Measurements from ENCODE around the gene STRA8.

Gene STRA8

GRCh38 chr7:135233570-135233969 lies at the start of gene STRA8:
TSS of gene STRA8 (plus strand) at chr7:135233838. CDS start at chr7:135240525, 6,687 bp downstream.
- no peak for DNase-seq (ENCODE audit: low spot score)

GRCh38 chr7:135184254-135184841 lies 49.3 kb upstream of the STRA8 start:
- DNase-seq (ENCODE audit: low spot score) = no peak

DNA sequence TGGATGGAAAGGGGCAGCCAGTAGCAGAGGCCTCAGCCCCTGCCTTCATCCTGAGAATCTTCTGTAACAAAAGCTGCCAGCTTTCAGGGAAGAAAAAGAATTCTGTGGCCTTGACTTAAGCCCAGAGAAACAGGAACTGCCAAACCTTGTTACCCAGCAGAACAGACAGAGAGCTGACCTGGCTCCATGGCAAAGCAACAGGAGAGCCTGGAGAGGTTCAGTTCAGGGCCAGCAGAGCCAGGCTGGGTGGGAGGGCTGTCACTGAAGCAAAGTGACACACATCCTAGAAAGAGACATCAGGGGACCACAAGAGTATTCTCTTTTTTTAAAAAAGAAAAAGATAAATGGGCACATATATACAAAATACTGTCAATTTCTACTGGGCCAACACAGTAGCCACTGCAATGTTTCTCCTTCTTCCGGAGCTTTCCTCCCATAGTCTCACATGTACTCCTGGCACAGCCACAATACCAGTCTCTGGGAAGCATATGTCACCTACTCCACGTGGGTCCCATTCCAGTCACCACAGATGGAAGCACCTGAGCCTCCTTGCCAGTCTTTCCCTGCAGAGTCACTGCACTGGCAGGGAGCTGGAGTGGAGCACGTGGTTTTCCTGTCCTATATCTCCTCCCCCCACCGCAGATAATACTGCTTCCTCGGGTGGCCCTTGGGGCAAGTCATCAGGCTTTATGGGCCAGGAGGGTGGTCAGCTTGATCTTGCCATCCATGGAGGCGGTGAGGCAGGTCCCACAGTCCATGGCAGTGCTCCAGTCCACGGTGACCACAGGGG lies 48.0 kb upstream of the STRA8 start:
- no peak for DNase-seq (ENCODE audit: low spot score)

- no peak for DNase-seq (ENCODE audit: low spot score)
These were observed 47.4 kb upstream of the STRA8 start for GRCh38 chr7:135186261-135186540.

- no peak for DNase-seq (ENCODE audit: low spot score)
These were observed 46.8 kb upstream of the STRA8 start for GRCh38 chr7:135186841-135187253.

DNA sequence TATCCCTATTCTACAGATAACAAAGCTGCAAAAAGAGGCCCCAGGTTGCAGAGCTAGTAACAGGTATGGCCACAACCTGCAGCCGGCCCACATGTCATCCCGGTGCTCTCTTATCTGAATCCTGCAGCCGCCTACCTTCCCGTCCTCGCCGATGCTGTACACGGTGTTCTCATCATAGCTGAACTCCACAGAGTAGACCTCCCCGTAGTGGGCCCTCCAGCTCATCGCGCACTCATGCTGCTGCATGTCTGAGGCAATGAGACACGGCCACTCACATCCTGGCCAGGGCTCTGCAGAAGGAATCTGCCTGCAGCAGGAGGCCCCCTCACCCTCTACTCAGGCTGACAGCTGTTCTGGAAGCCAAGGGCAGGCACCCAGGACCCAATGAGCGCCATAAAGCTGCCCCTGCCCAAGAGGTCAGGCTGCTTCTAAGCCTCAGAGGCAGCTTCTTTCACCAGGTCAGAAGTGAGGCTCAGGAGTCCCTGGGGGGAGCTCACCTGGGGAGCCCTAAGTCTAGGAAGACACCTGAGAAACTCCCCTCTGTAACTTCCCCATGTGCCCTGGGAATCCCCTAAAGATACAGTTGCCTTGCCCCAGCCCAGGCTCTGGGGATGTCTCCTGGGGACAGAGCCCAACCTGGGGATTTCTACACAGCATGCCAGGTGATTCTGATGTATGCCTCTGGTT lies 45.2 kb upstream of the STRA8 start:
- DNase-seq (ENCODE audit: low spot score) = no peak

GRCh38 chr7:135189221-135189662 lies 44.4 kb upstream of the STRA8 start:
- no peak for DNase-seq (ENCODE audit: low spot score)

- no peak for DNase-seq (ENCODE audit: low spot score)
These were observed 43.7 kb upstream of the STRA8 start for GRCh38 chr7:135189961-135190360.

- DNase-seq (ENCODE audit: low spot score) = no peak
These were observed 42.9 kb upstream of the STRA8 start for GRCh38 chr7:135190703-135191102.

DNA sequence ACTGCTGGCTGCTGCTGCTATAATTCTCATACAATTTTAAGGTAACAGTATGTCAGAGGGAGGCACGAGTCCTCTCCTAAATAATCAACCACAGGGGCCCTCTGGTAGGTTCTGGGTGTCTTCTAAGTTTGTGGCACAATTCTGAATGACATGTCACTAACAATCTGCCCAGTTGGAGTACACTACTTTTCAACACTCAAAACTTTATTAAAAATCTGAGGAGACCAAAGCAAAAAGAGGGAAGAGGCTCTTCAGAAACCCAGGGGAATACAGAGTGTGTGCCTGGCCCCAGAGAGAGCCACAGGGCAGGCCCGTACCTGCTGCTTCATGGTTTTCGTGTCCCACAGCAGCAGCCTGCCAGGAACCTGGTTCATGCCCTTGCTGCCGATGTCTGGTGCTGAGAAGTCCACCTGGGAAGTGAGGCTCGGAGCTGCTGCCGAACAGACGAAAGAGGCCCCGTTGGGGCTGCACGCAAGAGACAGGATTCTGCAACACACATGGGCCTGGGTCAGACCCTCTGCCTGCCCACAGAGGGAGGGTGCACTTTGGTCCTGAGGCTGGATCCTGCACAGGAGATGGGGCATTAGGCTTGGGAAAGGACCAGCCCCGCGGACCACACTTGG lies 40.6 kb upstream of the STRA8 start:
- DNase-seq (ENCODE audit: low spot score) = no peak

DNA sequence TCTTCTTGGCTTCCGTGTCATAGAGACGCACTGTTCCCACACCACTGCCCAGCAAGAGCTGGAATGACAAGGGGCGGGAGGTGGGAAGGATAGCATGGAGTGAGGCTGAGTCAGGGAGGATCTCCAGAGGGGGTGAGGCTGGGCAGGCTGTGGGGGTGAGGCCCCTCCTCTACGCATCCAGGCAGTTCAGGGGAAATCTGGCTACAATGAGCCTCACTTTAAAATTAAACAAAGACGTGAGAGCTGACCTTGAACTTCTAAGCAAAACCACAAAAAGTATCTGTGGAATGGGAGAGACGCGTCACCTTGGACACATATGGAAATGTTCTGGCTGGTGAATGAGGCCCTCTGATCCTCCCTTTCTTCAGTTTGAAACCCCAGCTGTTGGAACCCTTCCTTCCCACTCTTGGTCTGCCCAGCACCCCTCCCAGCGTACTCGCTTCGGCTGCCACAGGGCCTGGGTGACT lies 40.0 kb upstream of the STRA8 start:
- no peak for DNase-seq (ENCODE audit: low spot score)

- DNase-seq (ENCODE audit: low spot score) = no peak
These were observed 39.0 kb upstream of the STRA8 start for GRCh38 chr7:135194494-135195095.

GRCh38 chr7:135195156-135195555 lies 38.5 kb upstream of the STRA8 start:
- DNase-seq (ENCODE audit: low spot score) = no peak

- DNase-seq (ENCODE audit: low spot score) = no peak
These were observed 37.5 kb upstream of the STRA8 start for GRCh38 chr7:135195968-135196629.

- DNase-seq (ENCODE audit: low spot score) = no peak
These were observed 36.3 kb upstream of the STRA8 start for GRCh38 chr7:135197343-135197742.

- DNase-seq (ENCODE audit: low spot score) = no peak
These were observed 35.6 kb upstream of the STRA8 start for GRCh38 chr7:135197906-135198655.

- no peak for DNase-seq (ENCODE audit: low spot score)
These were observed 34.2 kb upstream of the STRA8 start for GRCh38 chr7:135199439-135199838.

GRCh38 chr7:135200821-135201331 lies 32.8 kb upstream of the STRA8 start:
- DNase-seq (ENCODE audit: low spot score) = no peak

DNA sequence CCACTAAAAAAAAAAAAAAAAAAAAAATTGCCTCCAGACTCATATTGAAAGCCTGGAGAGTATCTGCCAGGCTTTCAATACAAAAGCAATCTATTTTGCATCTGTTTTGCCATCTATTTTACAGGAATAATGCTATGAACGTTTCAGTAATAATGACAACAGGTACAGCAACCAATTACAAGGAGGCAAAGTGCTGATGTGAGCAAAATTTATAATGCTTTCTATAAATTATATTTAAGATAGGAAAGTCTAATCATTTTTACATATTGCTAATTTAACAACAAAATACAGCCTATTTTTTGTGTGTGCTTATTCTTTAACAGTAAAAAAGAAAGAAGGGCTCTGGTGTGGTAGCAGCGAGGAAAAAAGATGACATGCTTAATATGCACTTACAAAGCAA lies 32.3 kb upstream of the STRA8 start:
- no peak for DNase-seq (ENCODE audit: low spot score)

DNA sequence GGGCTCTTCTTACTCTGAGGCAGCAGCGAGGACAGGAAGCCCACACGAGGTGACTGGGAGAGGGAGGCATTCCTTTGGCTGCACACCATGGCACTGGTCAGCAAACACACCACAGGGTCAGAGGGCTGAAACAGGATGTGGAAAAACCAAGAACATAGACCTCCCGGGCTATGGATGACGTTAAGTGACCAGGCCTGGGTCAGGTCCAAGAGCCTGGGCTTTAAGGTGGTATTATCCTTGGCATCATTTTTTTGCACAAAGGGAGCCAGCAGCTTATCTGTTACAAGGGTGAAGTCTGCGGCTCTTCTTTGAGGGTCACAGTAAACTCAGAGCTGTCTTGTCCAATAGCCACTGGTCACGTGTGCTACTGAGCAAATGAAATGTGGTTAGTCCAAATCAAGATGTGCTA lies 29.3 kb upstream of the STRA8 start:
- no peak for DNase-seq (ENCODE audit: low spot score)

- no peak for DNase-seq (ENCODE audit: low spot score)
These were observed 28.8 kb upstream of the STRA8 start for GRCh38 chr7:135204876-135205275.

Data from SW480 (cell line).